Smooth muscle cell (in vitro differentiated cells): ENCODE data around the gene UPF2. TPM values are rescaled to one million over a fixed set of nuclear protein-coding genes. Genes with fewer than 3 reads are reported as not detected.

Experiments
- DNase-seq: peaks from one replicate; lab custom pipeline; 2025; ENCODE audit not compliant: unreplicated experiment; lab: John Stamatoyannopoulos, UW
- H2AFZ ChIP-seq: fragments of 200-600 bp; sonication (generic); 2 replicates; pipeline ENCODE4 v1.6.0; 2016; ENCODE audit warnings: antibody characterized with exemption, low read depth, mild to moderate bottlenecking
- H3F3A ChIP-seq: fragments of 200-600 bp; sonication (generic); 2 replicates; pipeline ENCODE4 v1.6.0; 2017; ENCODE audit warnings: antibody characterized with exemption, low read depth
- H3K27ac ChIP-seq: fragments of 200-600 bp; sonication (generic); 2 replicates; pipeline ENCODE4 v1.5.1; 2016; ENCODE audit warnings: low read depth, mild to moderate bottlenecking
- H3K27me3 ChIP-seq: fragments of 200-600 bp; sonication (generic); 2 replicates; pipeline ENCODE4 v1.6.1; 2016; ENCODE audit warnings: low read depth, mild to moderate bottlenecking
- H3K36me3 ChIP-seq: fragments of 200-600 bp; sonication (generic); 2 replicates; pipeline ENCODE4 v1.5.1; 2016; ENCODE audit warnings: low read depth
- H3K4me1 ChIP-seq: fragments of 200-600 bp; sonication (generic); 2 replicates; pipeline ENCODE4 v1.5.1; 2016; ENCODE audit warnings: low read depth
- H3K4me2 ChIP-seq: fragments of 200-600 bp; sonication (generic); 2 replicates; pipeline ENCODE4 v1.6.0; 2016; ENCODE audit warnings: mild to moderate bottlenecking
- H3K4me3 ChIP-seq: fragments of 200-600 bp; sonication (generic); 2 replicates; pipeline ENCODE4 v1.5.1; 2016; ENCODE audit warnings: mild to moderate bottlenecking
- H3K79me2 ChIP-seq: fragments of 200-600 bp; sonication (generic); 2 replicates; pipeline ENCODE4 v1.6.0; 2016; ENCODE audit warnings: low read depth, mild to moderate bottlenecking
- H3K9ac ChIP-seq: fragments of 200-600 bp; sonication (generic); 2 replicates; pipeline ENCODE4 v1.6.0; 2016; ENCODE audit warnings: low read depth
- H3K9me3 ChIP-seq: fragments of 200-600 bp; sonication (generic); replicated peaks from 2 replicates; pipeline ENCODE4 v1.5.1; 2016; ENCODE audit warnings: low read depth
- H4K20me1 ChIP-seq: fragments of 200-600 bp; sonication (generic); 2 replicates; pipeline ENCODE4 v1.6.0; 2016; ENCODE audit warnings: low read depth
- CTCF ChIP-seq: fragments of 200-600 bp; sonication (generic); IDR thresholded peaks from 2 replicates; pipeline ENCODE4 v1.5.1; 2017; ENCODE audit warnings: borderline replicate concordance, mild to moderate bottlenecking, antibody characterized with exemption; ENCODE audit not compliant: insufficient read depth, poor library complexity, severe bottlenecking
- WGBS: methylation state at CpG from one replicate; pipeline ENCODE4 v1.1.7; 2016; ENCODE audit warnings: low lambda C conversion rate; 5-methylcytosine and 5-hydroxymethylcytosine counted together
- polyA plus RNA-seq: library from polyadenylated mRNA; unstranded; fragments of >200 nt; fragmentation: Nextera tagmentation; extraction: Ambion mirVana; gene quantifications from 2 replicates; pipeline ENCODE4 v1.2.1, GENCODE V29; 2016
- total RNA-seq: library from RNA; depleted of rRNA; stranded (reverse); fragments of >200 nt; gene quantifications from 2 replicates; pipeline ENCODE4 v1.2.3, GENCODE V29; 2014

UPF2 gene
- total and polyA plus RNA-seq, 2 experiments from 2014 or later = 9.1 to 13.4 TPM

GRCh38 chr10:12020574-12020973, 22.0 kb downstream of the UPF2 start:
- Histone ChIP-seq H3K9me3 (no peaks in the 10 kb centered on the region), H2AFZ (no peak overlapping the region), H3K9ac (no peak overlapping the region), H3K4me3 (no peak overlapping the region), H3K4me1 (no peaks in the 10 kb centered on the region), H3K27ac (no peak overlapping the region), H3K4me2 (no peak overlapping the region), H4K20me1 (peaks cover 65% of the 10 kb centered on the region), H3K79me2 (peaks cover 60% of the 10 kb centered on the region), H3K27me3 (no peaks in the 10 kb centered on the region), H3F3A (no peaks in the 10 kb centered on the region), H3K36me3 (no peaks in the 10 kb centered on the region)
- WGBS = 98% methylated on average over 2 of the region's 2 CpGs
- DNase-seq = no peak
- TF ChIP-seq CTCF = no peak

GRCh38 chr10:12019283-12019971, 23.2 kb downstream of the UPF2 start:
- H3K36me3 ChIP-seq = no peaks in the 10 kb centered on the region
- TF ChIP-seq CTCF = no peak
- no peaks in the 10 kb centered on the region for H3K4me1 ChIP-seq
- no peaks in the 10 kb centered on the region for H3K9me3 ChIP-seq
- H2AFZ ChIP-seq = no peak overlapping the region
- H3K27me3 ChIP-seq = no peaks in the 10 kb centered on the region
- peaks cover 58% of the 10 kb centered on the region for H3K79me2 ChIP-seq
- no peak overlapping the region for H3K27ac ChIP-seq
- no peak for DNase-seq
- peaks cover 66% of the 10 kb centered on the region for H4K20me1 ChIP-seq
- no peak overlapping the region for H3K4me2 ChIP-seq
- H3K9ac ChIP-seq = no peak overlapping the region
- WGBS = 89% methylated on average over 9 of the region's 9 CpGs
- H3F3A ChIP-seq = no peaks in the 10 kb centered on the region
- H3K4me3 ChIP-seq = no peak overlapping the region

GRCh38 chr10:12018438-12019282, 23.9 kb downstream of the UPF2 start:
- Histone ChIP-seq H3K9me3 (no peaks in the 10 kb centered on the region), H3K36me3 (no peaks in the 10 kb centered on the region), H3K4me3 (no peak overlapping the region), H4K20me1 (peaks cover 64% of the 10 kb centered on the region), H3K4me1 (no peaks in the 10 kb centered on the region), H2AFZ (no peak overlapping the region), H3K4me2 (no peak overlapping the region), H3K27ac (no peak overlapping the region), H3K79me2 (peaks cover 54% of the 10 kb centered on the region), H3F3A (no peaks in the 10 kb centered on the region), H3K9ac (no peak overlapping the region), H3K27me3 (no peaks in the 10 kb centered on the region)
- no peak for TF ChIP-seq CTCF
- 96% methylated on average over 6 of the region's 6 CpGs for WGBS
- DNase-seq = no peak
